Activated CD4-positive, alpha-beta T cell treated with anti-CD3 and anti-CD28 coated beads, Interleukin-2, amount 10 ng/mL, durations not matched to agents 24 days and 14 days (primary cell): ENCODE results near the gene CEBPB. TPM values are rescaled to one million over a fixed set of nuclear protein-coding genes. Genes with fewer than 3 reads are reported as not detected.

ENCODE experiments used
- DNase-seq: peaks from one replicate; pipeline ENCODE4 v3.0.0; 2022
- H3K27ac Mint-ChIP-seq: one replicate; pipeline ENCODE4 v1.8.0; 2022; ENCODE audit warnings: mild to moderate bottlenecking, mixed read lengths
- H3K27me3 Mint-ChIP-seq: one replicate; pipeline ENCODE4 v1.8.0; 2022; ENCODE audit warnings: mixed read lengths
- H3K36me3 Mint-ChIP-seq: one replicate; pipeline ENCODE4 v1.8.0; 2022; ENCODE audit warnings: low read depth, mild to moderate bottlenecking, mixed read lengths
- H3K4me1 Mint-ChIP-seq: one replicate; pipeline ENCODE4 v1.8.0; 2021; ENCODE audit warnings: mixed read lengths
- H3K4me3 Mint-ChIP-seq: one replicate; pipeline ENCODE4 v1.8.0; 2022; ENCODE audit warnings: mild to moderate bottlenecking, moderate library complexity, mixed read lengths
- H3K9me3 Mint-ChIP-seq: one replicate; pipeline ENCODE4 v1.8.0; 2021; ENCODE audit warnings: mixed read lengths
- intact Hi-C: fragments of 100-400 bp; cut with micrococcal nuclease; formaldehyde crosslinking; loops from one replicate; pipeline ENCODE4 v1.15.1; 2023
- total RNA-seq: library from RNA; stranded (reverse); gene quantifications from 2 replicates; pipeline ENCODE4 v1.2.3, GENCODE V29; 2022

The CEBPB gene
- total RNA-seq, 1 donor from 2014 or later: 45.9 TPM

DNA sequence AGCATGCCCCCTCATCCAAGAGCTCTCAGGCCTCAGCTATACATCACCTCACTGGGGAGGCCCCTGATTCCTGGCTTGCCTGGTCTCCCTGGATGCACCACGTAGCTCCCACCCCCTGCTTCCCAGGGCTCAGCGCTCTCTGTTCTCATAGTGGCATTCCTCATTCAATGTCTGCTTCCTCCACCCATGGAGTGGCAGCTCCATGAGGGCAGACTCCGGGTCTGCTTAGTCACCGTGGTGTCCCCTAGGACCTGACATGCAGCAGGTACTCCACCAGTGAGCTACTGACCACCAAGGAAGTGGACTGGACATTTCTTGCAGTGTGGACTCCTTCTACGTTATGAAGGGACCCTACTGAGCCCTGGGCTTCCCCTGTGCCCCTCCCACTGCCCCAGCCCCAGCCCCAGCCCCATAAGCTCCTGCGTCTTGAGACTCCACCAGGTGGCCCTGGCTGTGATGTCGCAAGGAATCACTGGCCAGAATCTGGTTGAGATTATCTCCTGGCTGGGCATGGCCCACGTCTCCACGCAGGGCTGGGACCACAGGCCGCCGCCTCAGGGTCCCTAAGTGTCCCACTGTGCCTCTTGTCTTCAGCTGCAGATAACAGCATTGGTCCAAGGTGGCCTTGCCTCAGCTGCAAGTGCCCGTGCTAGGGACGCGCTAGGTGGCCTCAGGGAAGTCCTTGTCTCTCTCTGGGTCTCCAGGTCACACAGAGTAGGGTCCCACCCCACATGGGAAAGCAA lies 26.7 kb downstream of the CEBPB start:
- Mint-ChIP-seq H3K9me3 (no peaks in the 10 kb centered on the region), H3K27ac (peak overlapping the region; percentile 10), H3K4me1 (peaks cover 14% of the 10 kb centered on the region), H3K36me3 (no peaks in the 10 kb centered on the region), H3K4me3 (no peak overlapping the region), H3K27me3 (peaks cover 14% of the 10 kb centered on the region)
- intact Hi-C loops: no loop called here
- DNase-seq: no peak

DNA sequence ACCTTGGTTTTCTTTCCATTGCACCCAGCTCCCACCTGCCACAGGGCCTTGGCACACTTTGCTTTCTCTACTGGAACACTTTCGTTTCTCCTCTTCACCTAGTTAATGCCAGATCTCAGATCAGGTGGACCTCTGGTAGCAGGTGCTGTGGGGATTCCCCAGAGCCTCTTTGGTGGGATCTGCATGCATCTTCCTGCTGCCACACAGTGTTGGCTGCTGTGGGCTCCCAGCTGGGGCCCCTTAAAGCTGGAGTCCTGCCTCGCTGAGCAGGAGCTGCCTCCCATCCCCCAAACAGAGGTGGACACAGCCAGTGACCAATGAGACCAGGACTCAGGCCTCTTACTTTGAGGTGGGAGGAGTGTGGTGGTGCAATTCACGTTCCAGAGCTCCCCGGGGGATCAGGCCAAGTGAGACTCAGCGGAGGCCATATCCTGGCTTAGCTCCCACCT lies 28.4 kb downstream of the CEBPB start:
- no peaks in the 10 kb centered on the region for H3K9me3 Mint-ChIP-seq
- no peaks in the 10 kb centered on the region for H3K36me3 Mint-ChIP-seq
- H3K4me3 Mint-ChIP-seq: no peak overlapping the region
- H3K4me1 Mint-ChIP-seq: peaks cover 8% of the 10 kb centered on the region
- DNase-seq: no peak
- no peak overlapping the region for H3K27ac Mint-ChIP-seq
- H3K27me3 Mint-ChIP-seq: peaks cover 5% of the 10 kb centered on the region
- intact Hi-C loops: no loop called here

DNA sequence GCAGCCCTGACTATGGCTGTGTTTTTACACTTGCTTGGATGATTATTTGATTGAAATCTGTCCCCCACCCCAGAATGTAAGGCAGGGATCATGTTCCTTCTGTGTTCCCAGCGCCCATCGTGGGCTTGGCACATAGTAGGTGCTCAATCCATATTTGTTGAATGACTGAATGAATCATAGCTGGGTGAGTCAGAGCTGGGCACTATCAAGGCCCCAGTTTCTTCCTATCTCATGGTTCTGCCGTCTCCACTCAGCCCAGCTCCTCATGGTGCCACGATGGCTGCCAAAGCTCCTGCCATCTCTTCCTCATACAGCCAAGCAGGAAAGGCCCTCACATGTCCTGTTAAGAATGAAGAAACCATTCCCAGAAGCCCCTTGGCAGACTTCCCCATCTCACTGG lies 29.0 kb downstream of the CEBPB start:
- H3K9me3 Mint-ChIP-seq: no peaks in the 10 kb centered on the region
- intact Hi-C loops: no loop called here
- H3K36me3 Mint-ChIP-seq: no peaks in the 10 kb centered on the region
- H3K27ac Mint-ChIP-seq: no peak overlapping the region
- H3K4me3 Mint-ChIP-seq: no peak overlapping the region
- H3K4me1 Mint-ChIP-seq: peaks cover 6% of the 10 kb centered on the region
- DNase-seq: no peak
- H3K27me3 Mint-ChIP-seq: peaks cover 3% of the 10 kb centered on the region

DNA sequence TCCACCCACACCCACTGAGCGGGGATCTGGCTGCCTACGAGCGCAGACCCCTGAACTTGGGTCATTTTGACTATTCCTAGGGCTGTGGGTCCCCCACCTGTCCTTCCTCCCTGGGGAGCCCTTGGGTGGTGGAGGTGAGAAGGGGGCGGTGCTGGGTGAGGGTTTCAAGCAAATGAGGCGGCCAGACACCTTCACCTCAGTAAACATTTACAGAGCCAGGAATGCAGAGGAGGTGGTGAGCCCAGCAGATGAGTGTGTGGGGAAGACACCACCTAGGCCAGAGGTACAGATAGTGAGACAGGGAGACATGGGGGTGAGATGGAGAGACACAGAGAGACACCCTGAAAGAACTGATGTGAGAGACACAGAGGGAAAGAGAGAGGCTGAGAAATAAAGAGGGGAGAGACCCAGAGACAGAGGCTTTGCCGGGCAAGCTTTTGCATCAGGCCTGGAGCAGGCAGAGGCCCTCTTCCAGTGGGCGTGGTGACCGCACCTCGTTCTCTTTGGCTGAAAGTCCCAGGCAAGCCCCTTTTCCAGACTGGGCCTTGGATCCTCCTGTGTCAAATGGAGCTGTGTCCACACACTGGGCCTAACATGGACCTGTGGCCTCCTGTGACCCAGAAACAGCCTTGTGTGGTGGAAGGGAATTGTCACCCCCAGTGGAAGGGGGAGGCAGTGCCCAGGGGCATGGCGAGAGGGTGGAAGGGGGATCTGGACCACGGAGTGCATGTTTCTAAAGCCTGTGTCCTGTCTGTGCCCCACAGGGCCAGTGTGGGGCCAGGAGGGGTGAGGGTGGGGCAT lies 29.7 kb downstream of the CEBPB start:
- no peak overlapping the region for H3K27ac Mint-ChIP-seq
- H3K4me1 Mint-ChIP-seq: peaks cover 8% of the 10 kb centered on the region
- no peaks in the 10 kb centered on the region for H3K36me3 Mint-ChIP-seq
- intact Hi-C loops: no loop called here
- no peak overlapping the region for H3K4me3 Mint-ChIP-seq
- peaks cover under 1% of the 10 kb centered on the region for H3K27me3 Mint-ChIP-seq
- H3K9me3 Mint-ChIP-seq: no peaks in the 10 kb centered on the region
- no peak for DNase-seq

DNA sequence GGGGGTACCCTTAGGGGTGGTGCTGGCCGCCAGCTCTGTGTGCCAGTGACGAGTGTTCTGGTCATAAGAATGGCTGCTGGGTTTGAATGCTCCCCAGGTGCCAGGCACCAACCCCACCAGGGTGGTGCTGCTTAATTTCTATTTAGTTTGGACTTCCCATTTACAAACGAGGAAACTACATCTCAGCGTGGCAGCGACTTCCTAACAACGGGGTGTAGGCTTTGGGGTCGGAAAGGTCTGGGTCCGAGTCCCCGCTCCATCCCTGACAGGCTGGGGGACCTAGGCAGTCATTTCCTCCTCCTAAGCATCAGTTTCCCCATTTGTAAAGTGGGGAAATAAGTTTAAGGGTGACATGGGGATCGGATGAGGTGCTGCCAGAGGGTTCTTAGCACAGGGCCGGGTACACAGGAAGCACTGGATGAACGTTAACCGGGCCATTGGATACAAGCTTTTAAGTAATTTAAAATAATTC lies 30.3 kb downstream of the CEBPB start:
- no peaks in the 10 kb centered on the region for H3K36me3 Mint-ChIP-seq
- no peaks in the 10 kb centered on the region for H3K27me3 Mint-ChIP-seq
- H3K4me3 Mint-ChIP-seq: no peak overlapping the region
- H3K4me1 Mint-ChIP-seq: peaks cover 10% of the 10 kb centered on the region
- no peaks in the 10 kb centered on the region for H3K9me3 Mint-ChIP-seq
- H3K27ac Mint-ChIP-seq: no peak overlapping the region
- no peak for DNase-seq
- intact Hi-C loops: no loop called here

- Mint-ChIP-seq H3K4me1 (peaks cover 16% of the 10 kb centered on the region), H3K36me3 (no peaks in the 10 kb centered on the region)
Measured at GRCh38 chr20:50221501-50222308, 31.1 kb downstream of the CEBPB start.

DNA sequence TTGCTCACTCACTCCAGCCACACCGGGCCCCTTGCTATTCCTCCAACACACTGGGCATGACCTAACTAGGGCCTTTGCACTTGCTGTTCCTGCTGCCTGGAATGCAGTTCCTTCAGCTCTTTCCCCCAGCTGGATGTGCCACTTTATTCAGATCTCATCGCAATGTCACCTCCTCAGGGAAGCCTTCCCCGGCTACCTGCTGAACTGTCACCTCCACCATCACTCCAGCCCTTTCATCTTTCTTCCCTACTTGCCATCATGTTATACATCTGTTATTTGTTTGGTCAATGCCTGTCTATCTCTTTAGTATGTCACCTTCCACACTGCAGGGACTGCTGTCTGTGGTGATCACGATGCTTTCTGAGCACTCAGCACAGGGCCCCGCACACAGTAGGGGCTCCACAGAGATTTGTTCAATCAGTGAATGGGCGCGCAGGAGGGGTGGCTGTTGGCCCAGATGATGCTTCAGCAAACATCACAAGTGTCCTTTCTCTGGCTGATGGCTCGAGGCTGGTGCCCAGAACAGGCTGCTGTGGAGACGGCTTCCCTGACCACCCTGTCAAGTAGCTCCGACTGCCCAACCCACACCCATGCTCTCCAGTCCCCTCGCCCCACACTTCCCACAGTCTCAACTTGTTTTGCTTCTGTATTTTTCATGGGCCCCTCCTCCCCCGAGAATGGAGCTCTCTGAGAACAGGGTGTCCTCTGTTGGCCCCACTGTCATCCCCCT lies 31.8 kb downstream of the CEBPB start:
- peaks cover 20% of the 10 kb centered on the region for H3K4me1 Mint-ChIP-seq
- no peaks in the 10 kb centered on the region for H3K27me3 Mint-ChIP-seq
- DNase-seq: no peak
- intact Hi-C loops: no loop called here
- H3K4me3 Mint-ChIP-seq: no peak overlapping the region
- H3K36me3 Mint-ChIP-seq: no peaks in the 10 kb centered on the region
- H3K27ac Mint-ChIP-seq: no peak overlapping the region
- H3K9me3 Mint-ChIP-seq: no peaks in the 10 kb centered on the region

More at GRCh38 chr20:50221501-50222308, 31.1 kb downstream of the CEBPB start:
- Mint-ChIP-seq H3K27ac (no peak overlapping the region), H3K9me3 (no peaks in the 10 kb centered on the region), H3K4me3 (no peak overlapping the region), H3K27me3 (no peaks in the 10 kb centered on the region)
- intact Hi-C loops: no loop called here
- no peak for DNase-seq

- DNase-seq: no peak
- no peaks in the 10 kb centered on the region for H3K27me3 Mint-ChIP-seq
- H3K4me1 Mint-ChIP-seq: peaks cover 24% of the 10 kb centered on the region
- intact Hi-C loops: no loop called here
- no peaks in the 10 kb centered on the region for H3K9me3 Mint-ChIP-seq
- H3K36me3 Mint-ChIP-seq: no peaks in the 10 kb centered on the region
- H3K4me3 Mint-ChIP-seq: no peak overlapping the region
- H3K27ac Mint-ChIP-seq: no peak overlapping the region
Measured at GRCh38 chr20:50223039-50224005, 32.7 kb downstream of the CEBPB start.

DNA sequence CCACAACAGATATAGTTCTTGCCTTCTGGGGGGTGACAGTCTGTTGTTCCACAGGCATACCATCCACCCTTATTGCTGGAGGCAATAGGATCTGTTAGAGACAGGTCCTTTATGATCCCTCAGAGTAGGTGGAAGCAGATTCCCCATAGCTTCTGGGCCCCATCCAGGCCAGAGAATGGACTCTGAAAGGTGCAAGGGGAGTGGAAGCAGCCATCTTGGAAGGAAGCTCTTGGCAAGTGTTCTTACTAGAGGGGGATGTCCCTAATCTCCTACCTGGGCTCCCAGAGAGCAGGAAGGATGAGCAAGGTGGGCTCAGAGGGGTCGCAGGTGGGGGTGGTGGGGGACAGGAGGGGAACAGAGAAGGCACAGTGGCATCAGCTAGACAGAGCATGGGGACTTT lies 33.4 kb downstream of the CEBPB start:
- no peaks in the 10 kb centered on the region for H3K9me3 Mint-ChIP-seq
- no peaks in the 10 kb centered on the region for H3K36me3 Mint-ChIP-seq
- H3K27me3 Mint-ChIP-seq: no peaks in the 10 kb centered on the region

DNA sequence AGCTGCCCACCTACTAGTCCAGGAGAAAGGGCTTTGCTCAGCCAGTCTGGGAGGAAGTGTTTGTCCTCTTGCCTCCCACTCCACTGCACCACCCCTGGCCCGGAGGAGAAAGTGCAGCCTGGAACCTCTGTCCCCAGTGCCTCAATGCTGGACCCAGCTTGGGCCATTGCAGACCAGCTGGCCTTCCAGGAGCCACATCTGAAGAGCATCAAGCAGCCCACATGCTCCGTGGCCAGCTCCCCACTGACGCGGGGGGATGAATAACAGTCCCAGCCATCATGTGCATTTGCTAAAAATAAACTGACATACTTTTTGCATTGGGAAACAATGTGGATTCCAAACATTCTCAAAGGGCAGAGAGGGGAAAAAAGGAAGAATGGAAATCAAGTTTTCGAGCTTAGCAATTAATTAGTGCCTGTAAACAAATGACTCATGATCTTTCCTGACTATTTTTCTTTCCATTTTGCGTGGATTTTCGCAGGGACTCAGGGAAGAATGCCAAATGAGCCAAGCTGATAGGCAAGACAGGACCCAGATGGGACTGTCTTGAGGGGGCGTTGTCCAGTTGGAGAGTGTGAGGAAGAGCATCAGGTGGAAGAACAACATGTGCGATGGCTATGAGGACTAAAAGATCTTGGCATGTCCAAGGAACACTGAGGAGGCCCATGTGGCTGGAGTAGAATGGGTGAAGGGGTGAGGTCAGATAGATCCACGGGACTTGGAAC lies 34.1 kb downstream of the CEBPB start:
- intact Hi-C loops: no loop called here
- no peak for DNase-seq
- Mint-ChIP-seq H3K36me3 (no peaks in the 10 kb centered on the region), H3K9me3 (no peaks in the 10 kb centered on the region), H3K27ac (peak overlapping the region; percentile 30), H3K4me1 (peaks cover 29% of the 10 kb centered on the region), H3K4me3 (no peak overlapping the region), H3K27me3 (no peaks in the 10 kb centered on the region)

More for the DNA sequence above, 33.4 kb downstream of the CEBPB start:
- DNase-seq: no peak
- no peak overlapping the region for H3K4me3 Mint-ChIP-seq
- no peak overlapping the region for H3K27ac Mint-ChIP-seq
- peaks cover 24% of the 10 kb centered on the region for H3K4me1 Mint-ChIP-seq
- intact Hi-C loops: no loop called here

DNA sequence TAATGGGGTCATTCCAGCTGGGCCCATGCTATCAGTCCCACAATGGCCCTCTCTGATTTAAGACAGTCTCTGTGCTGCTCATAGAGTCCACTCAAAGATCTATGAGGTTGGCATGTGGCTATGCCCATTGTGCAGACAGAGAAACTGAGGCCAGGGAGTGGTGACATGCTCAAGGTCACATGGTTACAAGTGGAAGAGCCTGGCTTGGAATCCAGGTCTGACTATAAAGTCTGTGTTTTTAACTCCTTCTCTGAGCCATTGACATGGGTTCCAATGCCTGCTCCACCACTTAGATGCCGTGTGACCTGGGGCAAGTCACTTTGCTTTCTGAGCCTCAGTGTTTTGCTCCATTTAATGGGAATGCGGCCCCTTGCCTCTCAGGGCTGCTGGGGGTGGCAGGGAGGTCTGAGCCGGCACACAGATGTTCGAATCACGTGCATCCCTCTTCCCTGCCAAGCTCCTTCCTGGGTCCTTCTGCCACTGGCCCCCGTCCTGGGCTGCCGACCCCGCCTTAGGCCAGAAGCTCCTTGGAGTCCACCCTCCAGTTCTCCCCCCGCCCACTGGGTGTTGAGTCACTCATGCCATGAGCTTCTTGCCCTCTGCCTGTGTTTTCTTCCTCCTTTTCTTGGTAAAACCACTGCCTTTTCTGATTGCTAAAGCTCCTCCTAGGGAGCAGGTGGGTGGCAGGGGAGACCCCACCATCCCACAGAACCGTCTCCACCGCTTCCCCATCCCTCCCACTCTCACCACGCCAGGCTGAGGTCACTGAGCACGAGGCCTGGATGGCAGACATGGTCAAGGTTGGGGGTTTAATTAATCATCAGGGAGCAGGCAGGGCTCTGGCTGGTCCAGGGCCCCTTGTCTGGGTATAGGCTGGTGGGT lies 35.7 kb downstream of the CEBPB start:
- Mint-ChIP-seq H3K9me3 (no peaks in the 10 kb centered on the region), H3K4me1 (peaks cover 29% of the 10 kb centered on the region), H3K4me3 (no peak overlapping the region), H3K27me3 (no peaks in the 10 kb centered on the region), H3K27ac (peak overlapping the region; percentile 79), H3K36me3 (no peaks in the 10 kb centered on the region)
- intact Hi-C loops: no loop called here
- DNase-seq: peak; percentile 62
